OCI-LY3 (cell line): Measurements from ENCODE around the gene TNKS2.

Source experiments
- CTCF ChIP-seq: fragments of 200-600, 300-600 bp; sonication (generic); IDR thresholded peaks from 2 replicates; pipeline ENCODE4 v1.5.1; 2014; ENCODE audit warnings: antibody characterized with exemption, low read length, low read depth
- EZH2phosphoT487 ChIP-seq: fragments of 200-600 bp; shearing (Covaris generic); IDR thresholded peaks from 2 replicates; pipeline ENCODE4 v1.6.1; 2018; ENCODE audit warnings: antibody characterized with exemption, mixed run types, low read depth

GRCh38 chr10:91805110-91805838, 7.0 kb downstream of the TNKS2 start:
- no peak for TF ChIP-seq CTCF
- no peak for TF ChIP-seq EZH2phosphoT487
